GM12878 (cell line): Measurements from ENCODE around the gene ID3. TPM values are rescaled to one million over a fixed set of nuclear protein-coding genes. Genes with fewer than 3 reads are reported as not detected.

Source experiments
- CTCF ChIP-seq, 3 experiments: IDR thresholded peaks in 2 of 3; conservative IDR thresholded peaks in 1 of 3; 2 replicates each; pipeline ENCODE4 v1.5.1; 2011; ENCODE audit warnings: low read depth in 3 of 3, low read length in 3 of 3, mild to moderate bottlenecking in 3 of 3, control low read depth in 2 of 3, moderate library complexity in 2 of 3, inconsistent platforms in 1 of 3, mixed read lengths in 1 of 3; ENCODE audit not compliant: control insufficient read depth in 2 of 3, insufficient read depth in 1 of 3; ENCODE audit errors: extremely low read depth in 1 of 3
- IKZF1 ChIP-seq: fragments of 450-650 bp; conservative IDR thresholded peaks from 2 replicates; pipeline ENCODE4 v1.6.1; 2017; ENCODE audit warnings: antibody characterized with exemption, mild to moderate bottlenecking
- NR2F1 ChIP-seq: fragments of 450-650 bp; conservative IDR thresholded peaks from 2 replicates; pipeline ENCODE4 v1.6.1; 2017; ENCODE audit warnings: mild to moderate bottlenecking
- RAD51 ChIP-seq: fragments of 450-650 bp; IDR thresholded peaks from 2 replicates; pipeline ENCODE4 v1.6.1; 2016; ENCODE audit warnings: moderate library complexity, mild to moderate bottlenecking, inconsistent platforms
- SUPT20H ChIP-seq: IDR thresholded peaks from 2 replicates; pipeline ENCODE4 v1.6.1; 2011; ENCODE audit warnings: low read depth, mild to moderate bottlenecking, low read length, moderate library complexity, borderline replicate concordance; ENCODE audit not compliant: control insufficient read depth
- ZNF217 ChIP-seq: fragments of 450-650 bp; IDR thresholded peaks from 2 replicates; pipeline ENCODE4 v1.6.1; 2017; ENCODE audit warnings: antibody characterized with exemption, mild to moderate bottlenecking
- ZNF687 ChIP-seq: fragments of 450-650 bp; IDR thresholded peaks from 2 replicates; pipeline ENCODE4 v1.6.1; 2017; ENCODE audit warnings: mild to moderate bottlenecking, moderate library complexity
- polyA plus RNA-seq, 11 experiments: library from polyadenylated mRNA; depleted of rRNA in 4 of 11; unstranded in 6 of 11; stranded (reverse) in 5 of 11; fragments of >200 nt; fragmentation: Nextera tagmentation in 4 of 11; fragmentation: Illumina TruSeq in 1 of 11; extraction: Ambion mirVana in 4 of 11; extraction: Trizol in 1 of 11; gene quantifications; 1 replicate in 1 of 11; 2 replicates in 10 of 11; pipeline versions ENCODE4 v1.2.1 to v1.2.3, GENCODE V29; 2011 to 2016; ENCODE audit warnings: inconsistent platforms in 2 of 11, missing spikeins in 2 of 11, low read depth in 1 of 11
- total RNA-seq, 4 experiments: library from RNA; depleted of rRNA in 3 of 4; stranded (reverse); fragments of >200 nt in 3 of 4; fragmentation: Illumina TruSeq in 1 of 4; extraction: Trizol in 1 of 4; gene quantifications; 2 replicates each; pipeline versions ENCODE4 v1.2.1 to v1.2.3, GENCODE V29; 2013 to 2021

The ID3 gene
- total and polyA plus RNA-seq, 10 of the 15 experiments (the other 5 are each of a cell fraction or from before 2014, with no cell fraction given), result 42.7 to 475 (median 207) TPM

- TF ChIP-seq ZNF687, result no peak
- no peak for TF ChIP-seq SUPT20H
- peak; percentile 13; the same call in 1 of the 2 replicates for TF ChIP-seq NR2F1
- TF ChIP-seq CTCF (IDR thresholded peaks at IDR 0.05 in 2 of 3, conservative IDR thresholded peaks at IDR 0.05 in 1 of 3; ENCODE audit: control insufficient read depth in 2 of 3, extremely low read depth in 1 of 3, insufficient read depth in 1 of 3, low read depth in 3 of 3, low read length in 3 of 3), result no peak
- TF ChIP-seq RAD51, result no peak
- no peak for TF ChIP-seq ZNF217
- peak; percentile 59; the same call in 1 of the 2 replicates for TF ChIP-seq IKZF1
- TF ChIP-seq, all 136 proteins: peak for 3
Measured at GRCh38 chr1:23530087-23530746, 29.1 kb downstream of the ID3 start (continued).
